ENCODE data around the gene APOBEC4.
"Not testable (repeated sequence)": the region's sequence is repeated elsewhere in the genome, so short reads cannot be mapped to it uniquely, and the experiment has no call there.

The APOBEC4 gene

DNA sequence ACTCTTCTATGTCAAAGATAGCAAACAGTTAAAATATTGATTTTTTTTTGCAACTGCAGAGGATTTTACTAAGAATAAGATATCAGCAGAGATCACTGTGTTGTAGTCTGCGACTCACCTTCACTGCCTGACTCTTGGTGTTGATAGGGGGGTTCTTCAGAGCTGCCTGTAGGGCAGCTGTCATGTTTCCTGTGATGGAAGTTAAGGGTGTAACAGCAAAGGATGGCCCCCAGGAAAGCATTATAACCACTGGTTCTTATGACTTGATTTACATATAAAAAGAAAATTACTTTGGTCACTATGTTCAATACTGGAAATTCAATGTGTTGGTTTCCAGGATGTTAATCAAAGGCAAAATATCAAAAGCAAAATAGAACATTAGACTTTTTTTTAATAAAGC, 20.2 kb downstream of the APOBEC4 start:
- no peak for DNase-seq

DNA sequence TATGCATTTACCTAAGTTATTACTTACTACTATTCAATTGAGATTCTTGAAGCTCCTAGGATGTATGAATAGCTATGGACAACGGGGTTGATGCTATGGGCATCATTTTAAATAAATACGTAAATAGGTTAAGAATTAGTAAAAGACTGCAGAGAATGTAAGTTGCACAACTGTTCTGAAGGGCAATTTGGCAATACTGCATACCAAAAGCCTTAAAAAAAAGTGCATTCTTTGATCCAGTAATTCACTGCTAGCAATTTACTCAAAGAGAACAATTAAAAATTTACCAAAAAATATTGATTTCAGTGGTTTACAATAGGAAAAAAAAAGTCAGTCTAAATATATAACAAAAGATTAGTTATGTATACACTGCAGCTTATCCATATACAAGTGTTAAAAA, 21.0 kb downstream of the APOBEC4 start:
- no peak for DNase-seq

DNA sequence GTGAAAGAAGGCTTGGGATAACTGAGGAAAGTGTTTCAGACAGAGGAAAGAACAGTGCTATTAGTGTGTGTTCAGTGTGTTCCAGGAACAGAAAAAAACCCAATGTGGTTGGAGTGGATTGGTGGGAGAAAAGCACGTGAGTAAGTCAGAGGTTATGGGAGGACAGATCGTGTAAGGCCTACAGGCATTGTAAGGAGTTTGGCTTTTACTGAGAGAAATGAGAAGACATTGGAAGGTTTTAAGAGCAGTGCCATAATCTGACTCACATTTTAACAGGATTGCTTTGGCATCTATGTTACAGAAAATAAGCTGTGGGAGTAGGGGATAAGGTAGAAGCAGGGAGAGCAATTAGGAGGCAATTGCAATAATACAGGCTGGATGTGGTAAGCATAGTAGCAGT, 22.4 kb downstream of the APOBEC4 start:
- DNase-seq: no peak

DNA sequence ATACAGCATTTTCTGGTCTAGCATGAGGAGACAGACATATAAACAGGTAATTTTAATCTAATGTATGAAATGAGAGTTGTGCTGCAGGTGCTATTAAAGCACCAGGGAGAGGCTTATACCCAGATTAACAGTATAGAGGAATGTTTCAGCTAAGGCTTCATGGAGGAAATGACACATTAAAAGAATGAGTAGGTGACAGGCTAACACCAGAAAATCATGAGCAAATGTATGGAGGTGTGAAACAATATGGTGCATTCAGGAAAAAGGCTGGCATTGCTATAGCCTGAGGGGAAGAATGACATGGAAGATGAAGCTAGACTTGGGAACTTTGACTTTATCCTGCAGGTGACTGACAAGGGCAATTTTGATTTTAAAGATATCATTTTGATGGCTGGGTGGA, 24.6 kb downstream of the APOBEC4 start:
- DNase-seq: no peak

DNA sequence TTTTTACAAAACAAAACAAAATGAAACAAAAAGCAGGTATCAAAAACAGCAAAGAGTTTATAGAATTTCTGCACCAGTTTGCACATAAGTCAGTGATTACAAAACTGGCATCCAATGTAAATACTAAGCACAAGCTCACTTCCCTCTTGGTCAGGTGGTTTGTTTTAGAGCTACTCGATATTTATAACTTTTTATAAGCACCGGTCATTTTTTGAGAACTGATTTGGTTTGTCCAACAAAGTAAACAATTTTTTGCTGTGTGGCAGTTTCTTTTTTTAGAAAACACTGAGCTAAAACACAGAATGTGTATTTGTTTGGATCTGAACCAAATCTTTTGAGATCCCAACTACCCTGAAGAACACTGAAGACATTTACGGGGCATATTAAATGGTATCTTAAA, 26.9 kb downstream of the APOBEC4 start:
- not testable (repeated sequence) for DNase-seq

DNA sequence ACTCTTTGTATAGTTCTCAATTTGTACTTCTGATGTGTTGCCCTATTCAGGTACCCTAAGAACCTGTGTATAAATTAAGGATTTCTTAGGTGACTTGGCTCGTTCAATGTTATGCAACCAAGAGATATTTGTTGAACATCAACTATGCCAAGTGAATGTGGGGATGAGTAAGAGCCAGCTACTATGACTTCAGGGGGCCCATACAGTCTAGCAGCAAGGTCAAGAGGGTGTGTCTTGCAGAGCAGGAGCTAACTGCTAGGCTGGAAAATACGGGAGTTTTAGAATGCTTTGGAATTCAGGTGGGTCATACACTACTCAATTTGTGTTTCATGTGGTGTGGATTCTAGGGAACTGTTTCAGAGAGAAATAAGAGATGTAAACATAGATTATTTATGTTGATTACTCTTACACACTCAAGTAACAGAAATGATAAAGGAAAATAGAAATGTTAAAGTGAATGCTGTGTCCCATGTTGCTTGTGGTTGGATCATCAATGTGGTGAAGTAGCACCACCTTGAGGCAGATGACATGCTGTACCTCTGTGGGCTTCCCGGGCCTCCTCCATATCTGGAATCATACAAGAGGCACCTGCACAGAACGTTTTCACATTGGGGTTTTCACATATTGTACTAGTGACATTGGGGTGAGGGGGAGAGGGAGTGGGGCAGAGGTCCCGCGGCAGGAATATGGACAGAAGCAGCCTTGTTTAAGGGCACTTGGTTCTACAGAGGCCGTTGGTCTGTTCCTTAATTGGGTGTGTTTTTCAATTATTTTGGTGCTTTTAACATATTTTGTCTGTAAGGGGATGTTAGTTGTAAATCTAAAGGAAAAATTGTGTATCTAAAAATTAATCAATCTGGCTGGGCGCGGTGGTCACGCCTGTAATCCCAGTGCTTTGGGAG, 30.0 kb downstream of the APOBEC4 start:
- DNase-seq: no peak

DNA sequence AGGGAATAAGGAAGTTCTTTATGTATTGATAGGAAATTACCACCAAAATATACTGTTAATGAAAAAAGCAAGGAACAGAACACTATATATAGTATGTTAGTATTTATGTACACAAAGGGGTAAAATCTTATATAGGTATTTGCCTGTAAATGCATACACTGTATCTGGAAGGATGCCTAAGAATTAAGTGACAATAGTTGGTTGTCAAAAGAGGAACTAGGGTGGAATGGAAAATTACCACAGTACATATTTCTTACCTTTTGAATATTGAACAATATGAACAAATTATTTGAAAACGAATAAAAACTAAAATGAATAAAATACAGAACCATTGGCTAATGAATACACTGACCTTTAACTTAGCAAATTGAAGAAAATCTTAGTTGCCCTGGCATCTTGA, 31.1 kb downstream of the APOBEC4 start:
- no peak for DNase-seq

DNA sequence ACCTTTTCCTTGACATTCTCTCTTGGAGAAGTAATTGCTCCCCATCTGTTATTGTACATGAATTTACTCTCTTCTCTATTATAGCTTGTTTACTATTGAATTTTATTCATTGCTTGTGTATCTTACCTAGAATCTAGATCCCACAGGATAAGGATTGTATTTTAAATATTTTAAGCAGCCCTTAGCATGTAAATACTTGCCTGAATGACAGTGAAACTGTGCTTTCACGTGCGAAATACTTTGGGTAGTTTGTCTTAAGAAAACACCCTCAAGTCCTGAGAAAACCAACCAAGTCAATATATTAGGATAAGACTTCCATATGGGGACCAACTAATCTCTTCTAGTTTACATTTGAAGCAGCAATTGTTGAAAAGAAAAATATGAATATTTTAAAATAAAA, 32.8 kb downstream of the APOBEC4 start:
- DNase-seq: no peak

DNA sequence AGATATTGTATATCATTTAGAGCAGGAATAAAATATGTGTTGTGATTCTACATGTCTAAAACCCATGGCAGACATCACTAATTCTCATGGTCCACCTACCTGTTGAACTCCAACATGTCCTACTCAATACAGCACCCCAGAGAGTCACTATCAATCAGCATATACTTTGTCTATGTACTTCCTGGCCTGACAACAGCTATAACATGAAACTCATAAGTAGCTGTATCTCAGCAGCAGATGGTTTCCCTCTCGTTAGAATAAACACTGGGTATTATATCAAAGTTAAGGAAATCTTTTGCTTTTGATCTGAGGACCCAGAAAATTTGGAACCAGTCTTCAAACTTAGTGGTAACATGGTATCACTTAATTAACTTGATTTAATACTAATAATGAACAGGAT, 33.3 kb downstream of the APOBEC4 start:
- no peak for DNase-seq

DNA sequence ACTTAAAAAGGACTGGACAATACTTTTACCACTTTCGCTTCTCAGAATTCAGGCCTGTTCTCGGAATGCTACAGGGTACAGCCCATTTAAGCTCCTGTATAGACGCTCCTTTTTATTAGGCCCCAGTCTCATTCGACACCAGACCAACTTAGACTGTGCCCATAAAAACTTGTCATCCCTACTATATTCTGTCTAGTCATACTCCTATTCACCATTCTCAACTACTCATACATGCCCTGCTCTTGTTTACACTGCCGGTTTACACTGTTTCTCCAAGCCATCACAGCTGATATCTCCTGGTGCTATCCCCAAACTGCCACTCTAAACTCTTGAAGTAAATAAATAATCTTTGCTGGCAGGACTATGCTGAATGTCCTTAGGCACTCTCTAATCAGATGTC, 34.9 kb downstream of the APOBEC4 start:
- not testable (repeated sequence) for DNase-seq

DNA sequence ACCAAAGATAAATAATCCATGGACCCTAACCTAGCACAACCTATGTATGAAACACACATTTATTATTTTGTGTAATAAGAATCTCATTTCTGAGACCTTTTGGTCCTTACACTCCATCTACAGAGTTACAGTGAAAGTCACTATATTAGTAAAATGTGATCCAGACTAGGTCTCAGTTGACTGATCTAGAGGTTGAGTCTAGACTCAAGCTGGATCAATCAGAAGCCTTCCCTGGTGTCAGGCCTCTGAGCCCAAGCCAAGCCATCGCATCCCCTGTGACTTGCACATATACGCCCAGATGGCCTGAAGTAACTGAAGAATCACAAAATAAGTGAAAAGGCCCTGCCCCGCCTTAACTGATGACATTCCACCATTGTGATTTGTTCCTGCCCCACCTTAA, 40.1 kb downstream of the APOBEC4 start:
- DNase-seq: not testable (repeated sequence)

DNA sequence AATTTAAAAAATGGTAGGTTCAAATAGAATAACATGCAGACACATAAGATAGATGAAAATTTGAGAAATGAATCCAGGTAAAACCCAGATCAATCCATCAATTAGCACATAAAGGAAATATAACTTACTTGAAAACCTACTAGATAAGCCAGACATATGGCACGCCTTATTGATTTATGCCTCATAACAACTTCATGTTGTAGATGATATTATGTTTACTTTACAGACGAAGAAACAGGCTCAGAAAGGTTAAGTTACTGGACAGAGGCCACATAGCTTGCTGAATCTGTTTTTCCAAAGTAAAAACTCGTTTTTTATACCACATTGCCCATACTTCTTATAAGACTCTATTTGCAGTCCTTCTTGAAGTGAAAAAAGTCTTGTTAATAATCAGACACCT, 40.7 kb downstream of the APOBEC4 start:
- DNase-seq: no peak

DNA sequence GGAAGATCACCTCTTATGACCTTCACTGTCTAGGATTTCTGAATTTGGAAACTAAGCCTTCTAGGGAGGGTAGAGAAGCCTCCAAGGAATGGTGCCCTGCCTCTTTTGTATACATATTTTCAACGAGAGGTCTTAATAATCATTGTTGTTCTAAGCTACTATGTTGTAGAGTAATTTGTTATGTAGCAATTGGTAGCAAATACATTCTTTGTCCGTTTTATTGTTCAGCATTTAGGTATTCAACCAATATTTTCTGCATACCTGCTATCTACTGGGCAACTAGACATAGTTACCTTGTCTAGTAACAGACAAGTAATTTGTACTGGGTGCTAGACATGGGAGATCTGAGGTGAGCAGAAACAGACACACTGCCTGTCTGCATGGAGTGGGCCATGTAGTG, 42.1 kb downstream of the APOBEC4 start:
- no peak for DNase-seq

DNA sequence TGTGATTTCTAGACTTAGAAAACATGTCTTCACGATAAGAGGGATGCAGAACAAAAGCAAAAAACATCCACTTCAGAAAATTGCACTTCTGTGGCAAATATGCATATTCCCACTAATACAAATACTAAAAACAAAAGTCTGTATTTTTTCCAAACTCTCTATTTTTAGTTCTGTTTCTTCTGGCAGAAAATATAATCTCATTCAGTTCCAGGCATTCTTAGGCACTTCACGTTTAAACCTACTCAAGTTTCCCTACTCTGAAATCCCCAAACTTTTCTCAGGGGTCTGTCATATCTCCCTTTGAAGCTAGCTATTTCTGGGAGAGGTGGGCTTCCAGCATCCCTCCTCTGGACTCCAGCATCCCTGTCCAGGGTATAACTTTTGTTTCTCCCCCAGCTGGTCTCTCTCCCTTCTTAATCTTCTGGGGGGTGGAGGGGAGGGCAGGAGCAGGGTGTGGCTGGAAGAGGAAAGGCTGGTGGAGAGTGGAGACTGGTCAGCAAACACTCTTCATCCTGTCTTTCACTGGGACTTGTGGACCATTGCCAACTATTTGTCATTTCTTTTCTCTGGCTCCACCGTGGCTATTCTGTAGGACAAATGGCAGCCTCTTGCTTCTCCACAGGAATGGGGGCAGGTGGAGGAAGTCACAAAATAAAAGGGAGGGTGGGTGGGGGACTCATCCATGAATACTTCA, 43.2 kb downstream of the APOBEC4 start:
- no peak for DNase-seq

DNA sequence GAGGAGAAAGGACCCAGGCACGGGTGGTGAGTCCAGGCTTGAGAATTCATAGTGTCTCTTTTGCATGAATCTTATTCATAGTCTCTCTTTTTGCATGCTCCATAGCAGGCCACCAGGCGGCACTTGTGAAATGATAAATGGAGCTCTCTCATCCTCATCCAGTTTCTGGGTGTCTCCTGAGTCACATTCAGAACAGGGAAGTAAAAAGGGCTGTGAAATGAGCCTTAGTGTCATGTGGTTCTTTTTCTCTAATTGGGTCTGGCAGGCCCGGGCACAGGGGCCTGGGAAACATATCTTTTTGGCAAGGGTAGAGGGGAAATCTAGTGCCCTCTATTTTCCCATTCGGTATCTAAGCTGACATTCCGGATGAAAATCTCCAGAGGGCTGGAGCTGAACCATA, 43.8 kb downstream of the APOBEC4 start:
- DNase-seq: no peak

DNA sequence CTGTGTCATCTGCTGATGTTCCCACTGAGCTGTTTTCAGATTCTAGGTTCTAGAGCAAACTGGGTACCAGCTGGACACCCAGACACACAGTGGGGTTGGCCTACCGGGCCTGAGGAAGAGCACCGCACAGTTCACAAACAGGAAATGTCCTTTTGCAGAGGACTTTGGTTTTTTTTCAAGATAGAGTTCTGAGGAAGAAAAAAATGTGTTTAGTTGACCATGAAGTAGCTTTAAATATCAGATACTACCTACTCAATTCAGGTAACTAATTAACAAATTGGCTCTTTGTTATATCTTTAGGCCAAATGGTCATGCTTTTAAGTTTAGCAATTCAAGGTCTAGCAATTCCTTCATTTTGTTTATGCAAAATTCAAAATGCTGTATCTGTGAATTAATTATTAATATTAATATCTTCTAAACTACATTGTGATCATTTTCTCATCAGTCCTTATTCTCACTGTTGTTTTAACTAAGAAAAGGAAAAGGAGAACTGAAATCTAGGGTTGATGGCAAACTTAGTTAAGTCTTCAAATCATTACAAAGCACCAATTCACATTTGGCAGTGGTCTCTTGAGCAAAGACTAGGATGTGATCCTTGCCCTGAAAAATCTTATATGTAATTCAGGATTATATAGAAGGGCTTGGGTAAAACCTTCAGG, 45.7 kb downstream of the APOBEC4 start:
- DNase-seq: no peak

DNA sequence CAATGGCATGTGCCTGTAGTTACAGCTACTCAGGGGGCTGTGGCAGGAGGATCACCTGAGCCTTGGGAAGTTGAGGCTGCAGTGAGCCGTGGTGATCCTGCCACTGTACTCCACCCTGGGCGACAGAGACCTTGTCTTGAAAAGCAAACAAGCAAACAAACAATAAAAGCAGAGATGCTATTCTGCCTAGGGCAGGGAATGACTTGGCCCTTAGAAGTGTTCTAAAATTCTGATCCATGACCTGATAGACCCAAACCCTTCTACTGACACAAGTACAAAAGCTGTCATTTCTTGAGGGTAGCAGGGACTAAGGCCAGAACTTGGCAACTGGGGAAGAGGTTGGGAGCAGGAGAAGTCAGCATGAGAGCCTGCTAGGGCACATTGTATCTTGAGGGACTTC, 47.2 kb downstream of the APOBEC4 start:
- DNase-seq: no peak

DNA sequence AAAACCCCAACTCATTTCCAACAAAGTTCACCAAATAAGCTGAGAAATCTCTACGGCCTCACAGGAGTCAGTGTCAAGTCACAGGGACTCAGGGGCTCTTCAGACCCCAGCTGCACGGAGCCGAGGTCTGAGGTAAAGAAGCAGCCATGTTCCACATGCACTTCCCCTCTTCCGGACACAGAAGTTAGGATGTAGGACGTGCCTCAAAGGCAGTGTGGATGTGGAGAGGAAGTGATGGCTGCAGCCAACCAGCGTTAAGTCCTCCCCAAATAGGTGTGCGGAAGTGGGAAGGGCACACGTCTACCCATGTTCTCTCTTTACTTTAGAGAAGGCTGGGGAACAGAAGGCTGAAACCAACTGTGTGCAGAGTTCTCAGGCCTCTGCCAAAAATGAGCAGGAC, 48.3 kb downstream of the APOBEC4 start:
- DNase-seq: no peak

DNA sequence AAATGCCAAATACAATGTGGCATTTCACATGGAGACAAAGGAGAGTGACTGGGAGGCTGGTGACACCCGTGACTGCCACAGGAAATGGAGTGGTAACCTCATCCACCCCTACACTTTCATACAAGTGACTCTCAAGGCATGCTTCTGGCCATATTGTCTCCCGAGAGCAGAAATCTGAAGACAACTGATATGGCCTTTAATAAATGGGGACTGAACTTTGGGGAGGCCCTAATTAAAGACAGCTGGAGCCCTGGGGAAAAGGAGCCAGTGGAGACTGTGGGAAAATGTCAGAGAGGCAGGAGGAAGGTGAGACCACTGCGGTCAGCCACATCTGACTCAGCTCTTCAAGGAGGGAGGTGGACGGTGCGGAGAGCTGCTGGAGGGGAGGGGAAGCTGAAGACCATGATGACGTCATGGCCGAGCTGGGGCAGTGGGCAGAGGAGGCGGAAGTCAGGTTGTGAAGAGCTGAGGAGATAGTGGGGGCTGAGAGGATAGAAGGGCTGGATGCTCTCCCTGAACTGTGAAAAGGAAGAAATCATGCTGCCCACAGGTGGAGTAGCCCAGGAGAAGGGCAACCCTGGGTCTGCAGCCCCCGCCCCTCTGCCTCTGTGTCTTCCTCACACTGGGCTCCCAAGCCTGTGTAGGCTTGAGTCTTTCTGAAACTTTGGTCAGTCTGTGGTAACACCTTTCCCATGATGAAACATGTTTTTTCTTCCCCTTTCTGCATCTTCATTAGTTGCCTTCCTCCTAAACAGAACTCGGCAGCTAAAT, 48.9 kb downstream of the APOBEC4 start:
- DNase-seq: no peak

DNA sequence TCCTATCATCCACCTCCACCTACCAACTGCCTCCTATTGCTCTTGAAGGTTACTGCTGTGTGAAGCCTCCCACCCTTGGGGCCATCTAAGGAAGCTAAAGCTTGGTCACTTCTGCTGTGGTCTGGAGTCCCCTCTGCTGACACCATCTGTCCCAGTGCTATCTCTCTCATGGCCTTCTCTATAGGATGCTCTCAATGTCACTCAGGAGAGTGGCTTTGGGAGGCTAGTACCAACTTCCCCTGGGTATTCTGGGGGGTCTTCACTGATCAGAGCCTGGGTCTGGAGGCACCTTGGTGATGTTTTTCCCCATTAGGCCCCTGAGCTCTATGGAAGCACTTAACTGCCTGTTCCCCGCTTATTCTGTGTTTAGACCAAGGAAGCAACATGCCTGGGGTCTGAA, 50.6 kb downstream of the APOBEC4 start:
- DNase-seq: no peak

DNA sequence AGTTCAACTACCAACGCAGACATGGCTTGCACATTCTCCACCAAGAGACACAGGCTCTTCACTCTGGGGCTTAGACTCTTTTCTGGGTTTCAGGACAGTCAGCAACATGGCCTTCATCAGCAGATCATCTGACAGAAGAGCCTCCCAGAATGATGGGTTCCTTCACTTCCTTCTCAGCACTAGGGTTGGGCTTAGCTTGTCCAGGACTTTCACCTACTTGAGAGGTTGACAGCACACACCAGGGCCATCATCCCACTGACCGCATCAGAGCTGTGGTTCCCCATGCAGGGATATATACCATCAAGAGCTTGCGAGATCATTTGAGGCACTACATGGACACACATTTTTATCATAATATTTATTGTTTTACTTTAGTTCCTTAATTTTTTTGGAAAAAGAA, 52.5 kb downstream of the APOBEC4 start:
- no peak for DNase-seq

DNA sequence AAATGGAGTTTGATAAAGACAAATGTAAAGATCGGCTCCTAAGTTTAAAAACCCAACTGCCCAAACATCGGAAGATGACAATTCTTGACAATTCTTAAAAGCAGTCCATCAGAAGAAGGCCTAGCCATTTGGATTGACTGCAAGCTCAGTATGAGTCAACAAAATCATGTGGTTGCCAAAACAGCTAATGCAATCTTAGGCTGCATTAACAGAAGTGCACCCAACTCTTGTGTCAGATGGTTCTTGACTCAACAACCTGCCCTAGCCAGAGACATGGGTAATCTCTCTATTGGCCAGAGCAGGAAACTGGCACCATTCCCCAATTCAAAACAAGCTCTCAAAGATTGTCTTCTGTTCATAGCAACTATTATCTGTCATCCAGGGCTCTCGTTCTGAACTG, 53.0 kb downstream of the APOBEC4 start:
- no peak for DNase-seq

DNA sequence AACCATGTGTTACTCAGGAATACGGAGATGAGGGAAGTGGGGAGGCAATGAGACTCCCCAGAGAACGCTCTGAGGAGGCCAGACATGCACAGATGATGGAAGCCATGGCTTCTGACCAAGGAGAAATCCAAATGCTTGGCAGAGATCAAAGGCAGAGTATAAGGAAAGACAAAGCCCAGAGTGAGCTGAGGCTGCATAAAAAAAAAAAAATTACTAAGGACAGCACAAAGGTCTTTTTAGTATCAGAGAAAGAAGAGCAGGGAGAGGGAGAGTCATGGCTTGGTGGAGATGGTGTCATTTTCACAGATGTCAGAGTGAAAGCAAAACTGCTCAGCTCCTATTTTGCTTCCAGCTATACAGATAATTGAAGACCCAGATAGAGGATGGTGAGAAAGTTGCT, 54.7 kb downstream of the APOBEC4 start:
- DNase-seq: no peak
